PC-9 (cell line): ENCODE data around the gene SUPT7L. TPM values are rescaled to one million over a fixed set of nuclear protein-coding genes. Genes with fewer than 3 reads are reported as not detected.
"Not testable (repeated sequence)": the region's sequence is repeated elsewhere in the genome, so short reads cannot be mapped to it uniquely, and the experiment has no call there.

Experiments used
- BruUV-seq: library from RNA; stranded (reverse); fragments of 400-500 nt; replicated peaks from 2 replicates; lab custom pipeline; 2021; lab: Mats Ljungman, UMichigan
- CTCF ChIA-PET: fragments of 300-600 bp; sonication (Branson Sonifier 250); formaldehyde crosslinking; loops from one replicate; lab custom pipeline; 2022; ENCODE audit warnings: antibody characterized with exemption; lab: Charles Lee
- POLR2A ChIA-PET: fragments of 300-600 bp; sonication (Branson Sonifier 250); formaldehyde crosslinking; loops from one replicate; lab custom pipeline; 2022; ENCODE audit warnings: antibody characterized with exemption; ENCODE audit not compliant: unreplicated experiment; lab: Charles Lee
- DNase-seq, 2 experiments: peaks; one replicate each; pipeline versions ENCODE4 v3.0.0 to v3.0.0-alpha.2; 2015 to 2022; ENCODE audit warnings: mixed read lengths in 1 of 2
- H2AFZ ChIP-seq: fragments of 200-600 bp; sonication (generic); 2 replicates; pipeline ENCODE4 v1.8.1; 2017; ENCODE audit warnings: antibody characterized with exemption
- H3F3A ChIP-seq: fragments of 200-600 bp; sonication (generic); 2 replicates; pipeline ENCODE4 v1.8.1; 2017; ENCODE audit warnings: antibody characterized with exemption, mild to moderate bottlenecking, low read depth; ENCODE audit not compliant: insufficient read depth
- H3K27ac ChIP-seq: fragments of 200-600 bp; sonication (generic); 2 replicates; pipeline ENCODE4 v1.6.1; 2016; ENCODE audit warnings: mixed run types
- H3K27me3 ChIP-seq: fragments of 200-600 bp; sonication (generic); 2 replicates; pipeline ENCODE4 v1.6.1; 2016; ENCODE audit warnings: low read depth, mixed run types; ENCODE audit not compliant: insufficient read depth
- H3K36me3 ChIP-seq: fragments of 200-600 bp; sonication (generic); 2 replicates; pipeline ENCODE4 v1.6.1; 2016; ENCODE audit warnings: low read depth, mixed run types
- H3K4me1 ChIP-seq: fragments of 200-600 bp; sonication (generic); replicated peaks from 2 replicates; pipeline ENCODE4 v1.6.1; 2016; ENCODE audit warnings: mixed run types; ENCODE audit not compliant: insufficient read depth
- H3K4me2 ChIP-seq: fragments of 200-600 bp; sonication (generic); 2 replicates; pipeline ENCODE4 v1.6.1; 2017; ENCODE audit warnings: mixed run types
- H3K4me3 ChIP-seq: fragments of 200-600 bp; sonication (generic); 2 replicates; pipeline ENCODE4 v1.6.1; 2016; ENCODE audit warnings: mixed run types
- H3K79me2 ChIP-seq: fragments of 200-600 bp; sonication (generic); 2 replicates; pipeline ENCODE4 v1.6.1; 2017; ENCODE audit warnings: low read depth, mixed run types
- H3K9me2 ChIP-seq: fragments of 200-600 bp; sonication (generic); 2 replicates; pipeline ENCODE4 v1.8.1; 2017; ENCODE audit warnings: mild to moderate bottlenecking; ENCODE audit not compliant: insufficient read depth
- H3K9me3 ChIP-seq: fragments of 200-600 bp; sonication (generic); 2 replicates; pipeline ENCODE4 v1.8.1; 2016; ENCODE audit warnings: low read depth; ENCODE audit not compliant: insufficient read depth
- H4K20me1 ChIP-seq: fragments of 200-600 bp; sonication (generic); 2 replicates; pipeline ENCODE4 v1.8.1; 2017; ENCODE audit not compliant: insufficient read depth
- EZH2 ChIP-seq: fragments of 200-600 bp; sonication (generic); IDR thresholded peaks from 2 replicates; pipeline ENCODE4 v1.8.0; 2017; ENCODE audit warnings: antibody characterized with exemption, low read depth
- intact Hi-C: fragments of 100-400 bp; cut with micrococcal nuclease; formaldehyde crosslinking; loops from one replicate; pipeline ENCODE4 v1.10.0; 2022; ENCODE audit not compliant: unreplicated experiment
- total RNA-seq: library from RNA; stranded (reverse); gene quantifications from 2 replicates; pipeline ENCODE4 v1.2.3, GENCODE V29; 2021
- TF ChIP-seq, protein P1 (sequence below): fragments of 200-600 bp; sonication (generic); conservative IDR thresholded peaks from 2 replicates; pipeline ENCODE4 v1.6.1; 2017; ENCODE audit warnings: mixed run types, antibody characterized with exemption, mild to moderate bottlenecking, moderate library complexity

The SUPT7L gene
- total RNA-seq, 1 experiment from 2014 or later: 33.0 TPM

DNA sequence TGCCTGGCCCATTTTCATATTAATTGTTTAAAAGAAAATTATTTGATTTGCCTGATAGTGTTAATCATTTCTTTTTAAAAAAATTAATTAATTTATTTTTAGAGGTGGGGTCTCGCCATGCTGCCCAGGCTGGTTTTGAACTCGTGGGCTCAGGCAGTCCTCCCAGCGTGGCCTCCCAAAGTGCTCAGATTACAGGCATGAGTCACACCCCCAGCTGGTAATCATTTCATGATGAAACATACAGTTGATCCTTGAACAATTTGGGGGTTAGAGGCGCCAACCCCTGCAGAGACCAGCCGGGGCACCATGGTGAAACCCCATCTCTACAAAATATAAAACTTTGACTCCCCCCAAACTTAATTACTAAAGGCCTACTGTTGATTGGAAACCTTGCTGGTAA is 26.6 kb downstream of the SUPT7L start:
- ChIA-PET CTCF (no interaction called here), POLR2A (interaction anchor here (0.5 kb wide), 1 partner anchor 1655 kb away, joined by 8 read pairs; the partner anchor contains the start of gene KIF3C)
- no peak overlapping the region for H3K4me2 ChIP-seq
- no peaks in the 10 kb centered on the region for H3K79me2 ChIP-seq
- peaks cover 52% of the 10 kb centered on the region for H3K36me3 ChIP-seq
- H3K9me3 ChIP-seq: no peaks in the 10 kb centered on the region
- no peaks in the 10 kb centered on the region for H4K20me1 ChIP-seq
- H3K27ac ChIP-seq: no peak overlapping the region
- no peaks in the 10 kb centered on the region for H3K4me1 ChIP-seq
- peaks cover 18% of the 10 kb centered on the region; the same call in 1 of the 2 replicates for H3F3A ChIP-seq
- H3K4me3 ChIP-seq: no peak overlapping the region
- intact Hi-C loops: no loop called here
- no peak for TF ChIP-seq EZH2
- TF ChIP-seq, protein P1, sequence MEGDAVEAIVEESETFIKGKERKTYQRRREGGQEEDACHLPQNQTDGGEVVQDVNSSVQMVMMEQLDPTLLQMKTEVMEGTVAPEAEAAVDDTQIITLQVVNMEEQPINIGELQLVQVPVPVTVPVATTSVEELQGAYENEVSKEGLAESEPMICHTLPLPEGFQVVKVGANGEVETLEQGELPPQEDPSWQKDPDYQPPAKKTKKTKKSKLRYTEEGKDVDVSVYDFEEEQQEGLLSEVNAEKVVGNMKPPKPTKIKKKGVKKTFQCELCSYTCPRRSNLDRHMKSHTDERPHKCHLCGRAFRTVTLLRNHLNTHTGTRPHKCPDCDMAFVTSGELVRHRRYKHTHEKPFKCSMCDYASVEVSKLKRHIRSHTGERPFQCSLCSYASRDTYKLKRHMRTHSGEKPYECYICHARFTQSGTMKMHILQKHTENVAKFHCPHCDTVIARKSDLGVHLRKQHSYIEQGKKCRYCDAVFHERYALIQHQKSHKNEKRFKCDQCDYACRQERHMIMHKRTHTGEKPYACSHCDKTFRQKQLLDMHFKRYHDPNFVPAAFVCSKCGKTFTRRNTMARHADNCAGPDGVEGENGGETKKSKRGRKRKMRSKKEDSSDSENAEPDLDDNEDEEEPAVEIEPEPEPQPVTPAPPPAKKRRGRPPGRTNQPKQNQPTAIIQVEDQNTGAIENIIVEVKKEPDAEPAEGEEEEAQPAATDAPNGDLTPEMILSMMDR: no peak
- no peaks in the 10 kb centered on the region for H3K9me2 ChIP-seq
- BruUV-seq: no TSS peak
- H3K27me3 ChIP-seq: no peaks in the 10 kb centered on the region
- no peak for DNase-seq
- no peak overlapping the region for H2AFZ ChIP-seq

DNA sequence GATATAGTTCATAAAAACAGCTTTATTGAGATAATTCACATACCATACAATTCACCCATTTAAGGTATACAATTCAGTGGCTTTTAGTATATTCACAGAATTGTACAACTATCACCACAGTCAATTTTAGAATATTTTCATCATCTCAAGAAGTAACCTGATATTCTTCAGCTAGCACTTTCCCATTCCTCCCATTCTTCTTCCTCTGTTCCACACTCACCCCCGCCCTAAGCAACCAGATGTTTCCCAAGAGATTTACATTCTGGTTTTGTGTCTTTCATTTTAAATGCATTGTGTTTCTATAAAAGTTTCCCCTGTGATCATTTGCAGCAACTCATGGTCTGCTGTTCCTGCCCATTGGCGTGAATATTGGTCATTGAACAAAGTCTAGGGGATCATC is 29.1 kb downstream of the SUPT7L start:
- no peak for TF ChIP-seq EZH2
- POLR2A ChIA-PET: no interaction called here
- no peak overlapping the region for H2AFZ ChIP-seq

DNA sequence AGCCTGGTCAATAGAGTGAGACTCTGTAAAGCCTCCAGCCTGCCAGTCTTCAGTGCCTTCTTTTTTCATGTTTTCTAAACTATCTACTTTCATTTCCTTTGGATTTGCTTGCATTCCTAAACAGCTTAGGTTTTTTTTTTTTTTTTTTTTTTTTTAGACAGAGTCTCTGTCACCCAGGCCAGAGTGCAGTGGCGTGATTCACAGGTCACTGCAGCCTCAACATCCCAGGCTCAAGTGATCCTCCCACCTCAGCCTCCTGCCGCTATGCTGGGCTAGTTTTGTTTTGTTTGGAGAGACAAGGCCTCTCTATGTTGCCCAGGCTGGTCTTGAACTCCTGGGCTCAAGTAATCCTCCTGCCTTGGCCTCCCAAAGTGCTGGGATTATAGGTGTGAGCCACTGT is 33.2 kb downstream of the SUPT7L start:
- CTCF ChIA-PET: interaction anchor here (0.6 kb wide), 1 partner anchor 565 kb away, joined by 5 read pairs; no protein-coding TSS in a partner anchor
- H3K79me2 ChIP-seq: peaks cover 12% of the 10 kb centered on the region; the same call in 1 of the 2 replicates
- peaks cover 27% of the 10 kb centered on the region for H3K4me1 ChIP-seq
- H3K36me3 ChIP-seq: peaks cover 19% of the 10 kb centered on the region
- intact Hi-C loops, H3K4me3 ChIP-seq, H3K9me2 ChIP-seq, H3K9me3 ChIP-seq, POLR2A ChIA-PET, DNase-seq, H2AFZ ChIP-seq, H3K27me3 ChIP-seq, H4K20me1 ChIP-seq, BruUV-seq, H3K27ac ChIP-seq: not testable (repeated sequence)
- H3F3A ChIP-seq: peaks cover 23% of the 10 kb centered on the region; the same call in 1 of the 2 replicates
- peak overlapping the region; percentile 97 for H3K4me2 ChIP-seq

More for the DNA sequence above, 29.1 kb downstream of the SUPT7L start:
- Histone ChIP-seq H3K4me2 (no peak overlapping the region), H3F3A (peaks cover 11% of the 10 kb centered on the region; the same call in 1 of the 2 replicates), H3K9me2 (no peaks in the 10 kb centered on the region), H3K9me3 (no peaks in the 10 kb centered on the region), H3K4me1 (peaks cover 6% of the 10 kb centered on the region), H3K36me3 (peaks cover 47% of the 10 kb centered on the region), H3K4me3 (no peak overlapping the region), H4K20me1 (no peaks in the 10 kb centered on the region), H3K27me3 (no peaks in the 10 kb centered on the region), H3K27ac (no peak overlapping the region), H3K79me2 (peaks cover 9% of the 10 kb centered on the region; the same call in 1 of the 2 replicates)
- CTCF ChIA-PET: no interaction called here
- intact Hi-C loops: no loop called here
- DNase-seq: no peak
- no TSS peak for BruUV-seq
